Astrocyte (in vitro differentiated cells and primary cell): Measurements from ENCODE around the gene DGAT2. TPM values are rescaled to one million over a fixed set of nuclear protein-coding genes. Genes with fewer than 3 reads are reported as not detected.

Source experiments
- DNase-seq: peaks from one replicate; pipeline ENCODE4 v3.0.0-alpha.2; 2010; ENCODE audit warnings: low read depth
- FAIRE-seq: peaks from 2 replicates; lab custom pipeline; 2011; peaks lifted over from hg19 to GRCh38; lab: Jason Lieb, UNC
- H2AFZ ChIP-seq: 2 replicates; pipeline ENCODE4 v1.6.0; 2012; ENCODE audit warnings: low read depth, low read length, inconsistent platforms
- H3K27ac ChIP-seq: 2 replicates; pipeline ENCODE4 v1.5.1; 2011; ENCODE audit warnings: low read depth, low read length, inconsistent platforms
- H3K27me3 ChIP-seq: 2 replicates; pipeline ENCODE4 v1.6.0; 2011; ENCODE audit warnings: low read length, inconsistent platforms; ENCODE audit not compliant: insufficient read depth
- H3K36me3 ChIP-seq: 2 replicates; pipeline ENCODE4 v1.5.1; 2011; ENCODE audit warnings: low read length, inconsistent platforms; ENCODE audit not compliant: insufficient read depth
- H3K4me1 ChIP-seq: 2 replicates; pipeline ENCODE4 v1.5.1; 2011; ENCODE audit warnings: low read length, inconsistent platforms; ENCODE audit not compliant: insufficient read depth
- H3K4me2 ChIP-seq: 2 replicates; pipeline ENCODE4 v1.6.0; 2012; ENCODE audit warnings: low read length, inconsistent platforms
- H3K4me3 ChIP-seq: 2 replicates; pipeline ENCODE4 v1.5.1; 2011; ENCODE audit warnings: low read depth, mild to moderate bottlenecking, low read length, inconsistent platforms; ENCODE audit not compliant: insufficient read depth
- H3K79me2 ChIP-seq: 2 replicates; pipeline ENCODE4 v1.6.0; 2012; ENCODE audit warnings: mild to moderate bottlenecking, low read length, inconsistent platforms; ENCODE audit not compliant: insufficient read depth
- H3K9ac ChIP-seq: 2 replicates; pipeline ENCODE4 v1.6.0; 2012; ENCODE audit warnings: mild to moderate bottlenecking, low read length, inconsistent platforms
- H3K9me3 ChIP-seq: 2 replicates; pipeline ENCODE4 v1.5.1; 2012; ENCODE audit warnings: low read depth, mild to moderate bottlenecking, low read length, inconsistent platforms; ENCODE audit not compliant: insufficient read depth
- H4K20me1 ChIP-seq: 2 replicates; pipeline ENCODE4 v1.6.0; 2012; ENCODE audit warnings: low read length, inconsistent platforms; ENCODE audit not compliant: insufficient read depth
- H3K27ac Mint-ChIP-seq: one replicate; pipeline ENCODE4 v1.8.0; 2021; ENCODE audit warnings: mild to moderate bottlenecking, mixed read lengths; ENCODE audit not compliant: unreplicated experiment
- H3K27me3 Mint-ChIP-seq: one replicate; pipeline ENCODE4 v1.8.0; 2021; ENCODE audit warnings: low read depth, mixed read lengths; ENCODE audit not compliant: unreplicated experiment
- H3K36me3 Mint-ChIP-seq: one replicate; pipeline ENCODE4 v1.8.0; 2021; ENCODE audit warnings: low read depth, mixed read lengths; ENCODE audit not compliant: unreplicated experiment
- H3K4me1 Mint-ChIP-seq: one replicate; pipeline ENCODE4 v1.8.0; 2021; ENCODE audit warnings: low read depth, mixed read lengths; ENCODE audit not compliant: unreplicated experiment
- H3K4me3 Mint-ChIP-seq: one replicate; pipeline ENCODE4 v1.8.0; 2021; ENCODE audit warnings: mild to moderate bottlenecking, moderate library complexity, mixed read lengths; ENCODE audit not compliant: unreplicated experiment
- H3K9me3 Mint-ChIP-seq: one replicate; pipeline ENCODE4 v1.8.0; 2021; ENCODE audit warnings: mild to moderate bottlenecking, mixed read lengths; ENCODE audit not compliant: unreplicated experiment
- EZH2 ChIP-seq: IDR thresholded peaks from 2 replicates; pipeline ENCODE4 v1.6.1; 2012; ENCODE audit warnings: mild to moderate bottlenecking, low read length, inconsistent platforms; ENCODE audit not compliant: insufficient read depth
- total RNA-seq: library from RNA; stranded (reverse); gene quantifications from 2 replicates; pipeline ENCODE4 v1.2.1, GENCODE V29; 2021
- TF ChIP-seq, protein P1 (sequence below): IDR thresholded peaks from 2 replicates; pipeline ENCODE4 v1.5.1; 2011; ENCODE audit warnings: low read depth, mild to moderate bottlenecking, inconsistent platforms, low read length, moderate library complexity; ENCODE audit not compliant: insufficient read depth

DGAT2 gene
- total RNA-seq, 1 donor from 2014 or later = 0.73 TPM

DNA sequence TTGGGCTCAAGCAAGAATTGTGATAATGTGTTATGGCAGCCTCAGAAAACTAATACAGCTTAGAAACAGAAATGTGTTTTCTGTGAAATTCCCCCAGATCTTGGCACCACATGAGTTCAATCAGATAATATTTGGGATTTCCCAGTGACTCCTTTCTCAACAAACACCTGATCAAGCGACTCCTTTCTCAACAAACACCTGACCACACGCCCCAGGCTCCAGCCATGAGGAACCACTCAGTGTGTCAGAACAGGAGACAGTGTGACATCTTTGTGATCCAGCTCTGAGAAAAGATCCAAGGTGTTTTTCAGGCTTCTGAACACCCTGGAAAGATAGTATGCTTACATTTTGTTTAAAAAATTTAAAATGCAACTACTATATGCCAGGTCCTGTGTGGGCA is 44.5 kb downstream of the DGAT2 start:
- H3K27me3 ChIP-seq = no peaks in the 10 kb centered on the region
- H3K4me3 Mint-ChIP-seq = no peak overlapping the region
- FAIRE-seq = no peak
- no peaks in the 10 kb centered on the region for H3K36me3 ChIP-seq
- H3K27ac ChIP-seq = no peak overlapping the region
- H4K20me1 ChIP-seq = peaks cover 16% of the 10 kb centered on the region
- no peak overlapping the region for H3K27ac Mint-ChIP-seq
- H3K4me1 Mint-ChIP-seq = peaks cover 5% of the 10 kb centered on the region
- no peaks in the 10 kb centered on the region for H3K36me3 Mint-ChIP-seq
- peaks cover 29% of the 10 kb centered on the region for H3K79me2 ChIP-seq
- DNase-seq = no peak
- H3K9me3 Mint-ChIP-seq = no peaks in the 10 kb centered on the region
- H2AFZ ChIP-seq = no peak overlapping the region
- H3K4me1 ChIP-seq = peaks cover 25% of the 10 kb centered on the region
- peak overlapping the region; percentile 96 for H3K4me2 ChIP-seq
- no peak overlapping the region for H3K9ac ChIP-seq
- H3K4me3 ChIP-seq = no peak overlapping the region
- no peaks in the 10 kb centered on the region for H3K9me3 ChIP-seq
- no peaks in the 10 kb centered on the region for H3K27me3 Mint-ChIP-seq
- TF ChIP-seq EZH2 = no peak
- TF ChIP-seq, protein P1, sequence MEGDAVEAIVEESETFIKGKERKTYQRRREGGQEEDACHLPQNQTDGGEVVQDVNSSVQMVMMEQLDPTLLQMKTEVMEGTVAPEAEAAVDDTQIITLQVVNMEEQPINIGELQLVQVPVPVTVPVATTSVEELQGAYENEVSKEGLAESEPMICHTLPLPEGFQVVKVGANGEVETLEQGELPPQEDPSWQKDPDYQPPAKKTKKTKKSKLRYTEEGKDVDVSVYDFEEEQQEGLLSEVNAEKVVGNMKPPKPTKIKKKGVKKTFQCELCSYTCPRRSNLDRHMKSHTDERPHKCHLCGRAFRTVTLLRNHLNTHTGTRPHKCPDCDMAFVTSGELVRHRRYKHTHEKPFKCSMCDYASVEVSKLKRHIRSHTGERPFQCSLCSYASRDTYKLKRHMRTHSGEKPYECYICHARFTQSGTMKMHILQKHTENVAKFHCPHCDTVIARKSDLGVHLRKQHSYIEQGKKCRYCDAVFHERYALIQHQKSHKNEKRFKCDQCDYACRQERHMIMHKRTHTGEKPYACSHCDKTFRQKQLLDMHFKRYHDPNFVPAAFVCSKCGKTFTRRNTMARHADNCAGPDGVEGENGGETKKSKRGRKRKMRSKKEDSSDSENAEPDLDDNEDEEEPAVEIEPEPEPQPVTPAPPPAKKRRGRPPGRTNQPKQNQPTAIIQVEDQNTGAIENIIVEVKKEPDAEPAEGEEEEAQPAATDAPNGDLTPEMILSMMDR = no peak

DNA sequence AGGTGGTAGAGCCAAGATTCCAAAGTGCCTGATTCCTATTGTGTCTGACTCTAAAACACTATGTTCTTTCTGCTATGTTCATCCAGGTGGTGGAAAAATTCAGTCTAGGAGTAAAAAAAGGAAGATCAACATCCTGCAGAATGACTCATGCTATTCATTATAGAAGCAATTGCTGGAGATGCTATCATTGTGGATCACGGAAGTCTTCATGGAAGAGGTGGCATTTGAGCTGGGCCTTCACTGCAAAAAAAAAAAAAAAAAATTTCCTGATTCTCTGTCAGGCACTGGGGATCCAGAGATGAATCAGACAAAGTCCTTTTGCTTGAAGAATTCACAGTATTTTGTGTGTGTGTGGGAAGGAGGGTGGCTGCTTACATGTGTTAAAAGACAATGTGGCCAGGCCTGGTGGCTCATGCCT is 45.1 kb downstream of the DGAT2 start:
- Histone ChIP-seq H3K9me3 (no peaks in the 10 kb centered on the region), H3K36me3 (no peaks in the 10 kb centered on the region), H3K27me3 (no peaks in the 10 kb centered on the region), H3K79me2 (peaks cover 33% of the 10 kb centered on the region), H3K4me3 (no peak overlapping the region), H2AFZ (no peak overlapping the region), H4K20me1 (peaks cover 16% of the 10 kb centered on the region), H3K9ac (peak overlapping the region; percentile 93), H3K27ac (no peak overlapping the region), H3K4me1 (peaks cover 25% of the 10 kb centered on the region), H3K4me2 (peak overlapping the region; percentile 96)
- no peak for TF ChIP-seq EZH2
- TF ChIP-seq, protein P1 = no peak
- Mint-ChIP-seq H3K4me3 (peak overlapping the region; percentile 88), H3K4me1 (peaks cover 5% of the 10 kb centered on the region), H3K27ac (peak overlapping the region; percentile 71), H3K36me3 (no peaks in the 10 kb centered on the region), H3K9me3 (no peaks in the 10 kb centered on the region), H3K27me3 (no peaks in the 10 kb centered on the region)
- DNase-seq = peak; percentile 23
- FAIRE-seq = no peak

GRCh38 chr11:75814363-75814676 is 45.7 kb downstream of the DGAT2 start:
- Histone ChIP-seq H3K4me3 (peak overlapping the region; percentile 68), H3K4me1 (peaks cover 25% of the 10 kb centered on the region), H3K27me3 (no peaks in the 10 kb centered on the region), H3K9me3 (no peaks in the 10 kb centered on the region), H4K20me1 (peaks cover 19% of the 10 kb centered on the region), H2AFZ (peak overlapping the region; percentile 98), H3K27ac (peak overlapping the region; percentile 66), H3K79me2 (peaks cover 39% of the 10 kb centered on the region), H3K36me3 (no peaks in the 10 kb centered on the region), H3K4me2 (peak overlapping the region; percentile 96), H3K9ac (peak overlapping the region; percentile 93)
- peak overlapping the region; percentile 88 for H3K4me3 Mint-ChIP-seq
- H3K4me1 Mint-ChIP-seq = peaks cover 5% of the 10 kb centered on the region
- no peaks in the 10 kb centered on the region for H3K27me3 Mint-ChIP-seq
- FAIRE-seq (no peak), DNase-seq (no peak)
- TF ChIP-seq, protein P1 = no peak
- no peak for TF ChIP-seq EZH2
- no peaks in the 10 kb centered on the region for H3K9me3 Mint-ChIP-seq
- no peaks in the 10 kb centered on the region for H3K36me3 Mint-ChIP-seq
- H3K27ac Mint-ChIP-seq = peak overlapping the region; percentile 81
